HUDEP-2 (cell line): ENCODE results near the gene MYBPC3.

Source experiments
- DNase-seq, 76 experiments: peaks; one replicate each; lab custom pipeline; 2025; ENCODE audit not compliant: unreplicated experiment in 76 of 76; lab: John Stamatoyannopoulos, UW

Gene MYBPC3

GRCh38 chr11:47352556-47352955 lies at the start of gene MYBPC3:
Gene MYBPC3, minus strand, starts transcription at chr11:47352702. Its CDS starts 55 bp downstream, at chr11:47352647.
- DNase-seq = no peak

- DNase-seq = peak in 1 of 76 experiments; percentile 19
Observed at GRCh38 chr11:47400768-47401279, 48.3 kb upstream of the MYBPC3 start.

GRCh38 chr11:47399860-47400767 lies 47.6 kb upstream of the MYBPC3 start:
- DNase-seq = peak in 1 of 76 experiments; percentile 18

- no peak for DNase-seq
Observed at GRCh38 chr11:47398551-47398950, 46.0 kb upstream of the MYBPC3 start.

- DNase-seq = no peak
Observed at GRCh38 chr11:47398011-47398410, 45.5 kb upstream of the MYBPC3 start.

- no peak for DNase-seq
Observed at GRCh38 chr11:47396049-47396320, 43.5 kb upstream of the MYBPC3 start.

- no peak for DNase-seq
Observed at GRCh38 chr11:47395223-47396048, 42.9 kb upstream of the MYBPC3 start.

- DNase-seq = peak in 2 of 76 experiments; percentile 7 to 17
Observed at GRCh38 chr11:47394322-47395222, 42.1 kb upstream of the MYBPC3 start.

- DNase-seq = no peak
Observed at GRCh38 chr11:47394050-47394321, 41.5 kb upstream of the MYBPC3 start.

GRCh38 chr11:47393163-47394049 lies 40.9 kb upstream of the MYBPC3 start:
- DNase-seq = no peak

- no peak for DNase-seq
Observed at GRCh38 chr11:47392546-47393162, 40.2 kb upstream of the MYBPC3 start.

- DNase-seq = no peak
Observed at GRCh38 chr11:47391711-47392432, 39.4 kb upstream of the MYBPC3 start.

GRCh38 chr11:47391077-47391583 lies 38.6 kb upstream of the MYBPC3 start:
- DNase-seq = no peak

GRCh38 chr11:47390422-47390760 lies 37.9 kb upstream of the MYBPC3 start:
- no peak for DNase-seq

GRCh38 chr11:47389577-47390421 lies 37.3 kb upstream of the MYBPC3 start:
- DNase-seq = no peak

GRCh38 chr11:47388697-47389576 lies 36.4 kb upstream of the MYBPC3 start:
- no peak for DNase-seq
